Retinal pigment epithelial cell (primary cell): ENCODE measurements around the gene DRAM1.
"Not testable (repeated sequence)": the region's sequence is repeated elsewhere in the genome, so short reads cannot be mapped to it uniquely, and the experiment has no call there.

Experiments used
- DNase-seq: peaks from one replicate; pipeline ENCODE4 v3.0.0-alpha.2; 2010; ENCODE audit warnings: low read depth
- H3K4me3 ChIP-seq: 2 replicates; pipeline ENCODE4 v1.5.1; 2011; ENCODE audit warnings: mild to moderate bottlenecking, low read length, control low read depth, moderate library complexity
- CTCF ChIP-seq: conservative IDR thresholded peaks from 2 replicates; pipeline ENCODE4 v1.5.1; 2011; ENCODE audit warnings: low read depth, low read length, control low read depth, inconsistent platforms

DRAM1 gene

GRCh38 chr12:101908395-101908794, 31.0 kb downstream of the DRAM1 start:
- DNase-seq = no peak
- no peak for TF ChIP-seq CTCF

GRCh38 chr12:101909646-101910045, 32.3 kb downstream of the DRAM1 start:
- no peak for DNase-seq
- no peak for TF ChIP-seq CTCF
- no peak overlapping the region for H3K4me3 ChIP-seq

More at GRCh38 chr12:101908395-101908794, 31.0 kb downstream of the DRAM1 start:
- H3K4me3 ChIP-seq = no peak overlapping the region

- DNase-seq = no peak
- H3K4me3 ChIP-seq = no peak overlapping the region
- no peak for TF ChIP-seq CTCF
These were observed 38.5 kb downstream of the DRAM1 start for GRCh38 chr12:101915841-101916240.

- not testable (repeated sequence) for H3K4me3 ChIP-seq, DNase-seq
These were observed 41.4 kb downstream of the DRAM1 start for GRCh38 chr12:101918805-101919204.

- DNase-seq = no peak
- no peak overlapping the region for H3K4me3 ChIP-seq
- no peak for TF ChIP-seq CTCF
These were observed 42.1 kb downstream of the DRAM1 start for GRCh38 chr12:101919447-101919846.

GRCh38 chr12:101920906-101921305, 43.5 kb downstream of the DRAM1 start:
- no peak for DNase-seq
- no peak overlapping the region for H3K4me3 ChIP-seq
- TF ChIP-seq CTCF = no peak

- TF ChIP-seq CTCF = no peak
- DNase-seq = no peak
- no peak overlapping the region for H3K4me3 ChIP-seq
These were observed 45.8 kb downstream of the DRAM1 start for GRCh38 chr12:101923045-101923718.
